Gastroesophageal sphincter (tissue), 3 donors: ENCODE measurements around the gene MYO3B.

Experiments used
- CTCF ChIP-seq, 4 experiments: fragments of 200-600 bp in 2 of 4; fragments of 450-650 bp in 2 of 4; sonication (generic) in 1 of 4; IDR thresholded peaks; one replicate each; pipeline ENCODE4 v1.5.1; 2017 to 2019; ENCODE audit warnings: antibody characterized with exemption in 4 of 4, mild to moderate bottlenecking in 2 of 4, moderate library complexity in 2 of 4
- POLR2AphosphoS5 ChIP-seq: sonication (generic); formaldehyde crosslinking; IDR thresholded peaks from one replicate; pipeline ENCODE4 v1.6.1; 2017; ENCODE audit warnings: antibody characterized with exemption

- TF ChIP-seq POLR2AphosphoS5 = no peak
- no peak for TF ChIP-seq CTCF (IDR thresholded peaks at IDR 0.05)
Measured at GRCh38 chr2:170433448-170433847, 255.5 kb downstream of the MYO3B start.
